ENCODE measurements around the gene CXCL14. TPM values are rescaled to one million over a fixed set of nuclear protein-coding genes. Genes with fewer than 3 reads are reported as not detected.

CXCL14 gene
- total RNA-seq, 1 experiment from 2014 or later, result not detected

- ChIA-PET RAD21 (ENCODE audit: low non-redundant PET in 1 of 2, low total read pairs in 2 of 2, uncharacterized antibody in 2 of 2, unreplicated experiment in 2 of 2) (no interaction called here), POLR2A (no interaction called here), CTCF (interaction anchor here (1.2 to 11.5 kb wide), 3 partner anchors 9 to 96 kb away, joined by 4 to 476 read pairs (median 15); no protein-coding TSS in a partner anchor)
- Histone ChIP-seq H3K9me3 (ENCODE audit: control insufficient read depth in 1 of 2, insufficient read depth in 1 of 2, low read depth in 1 of 2, low read length in 2 of 2) (no peaks in the 10 kb centered on the region), H3K79me2 (ENCODE audit: insufficient read depth, low read length) (no peaks in the 10 kb centered on the region), H3K4me2 (ENCODE audit: low read length) (no peak overlapping the region), H3K4me3 (replicated peaks in 1 of 2; ENCODE audit: low read depth in 1 of 2, low read length in 2 of 2) (no peak overlapping the region), H2AFZ (ENCODE audit: low read depth, low read length, poor library complexity, severe bottlenecking) (no peak overlapping the region), H3K9ac (ENCODE audit: low read length) (no peak overlapping the region), H3K27me3 (ENCODE audit: insufficient read depth, low read length) (no peaks in the 10 kb centered on the region), H3K27ac (ENCODE audit: low read depth, low read length) (no peak overlapping the region), H4K20me1 (ENCODE audit: insufficient read depth) (no peaks in the 10 kb centered on the region), H3K9me2 (ENCODE audit: insufficient read depth) (no peaks in the 10 kb centered on the region), H3K36me3 (ENCODE audit: control insufficient read depth in 1 of 2, insufficient read depth in 2 of 2, low read length in 2 of 2) (no peaks in the 10 kb centered on the region), H3K4me1 (ENCODE audit: control insufficient read depth in 1 of 2, insufficient read depth in 2 of 2, low read length in 2 of 2) (peaks cover 8 to 14% of the 10 kb centered on the region in 2 experiments)
- BruUV-seq (replicated peaks), result no TSS peak
- intact Hi-C loops (cut with micrococcal nuclease), result no loop called here
- ATAC-seq, result no peak
- TF ChIP-seq MAX (IDR thresholded peaks at IDR 0.05) (no peak), YY1 (IDR thresholded peaks at IDR 0.05; ENCODE audit: extremely low read depth, insufficient replicate concordance, low read depth, low read length) (no peak), EZH2phosphoT487 (IDR thresholded peaks at IDR 0.05; ENCODE audit: borderline replicate concordance) (no peak), TCF7L2 (IDR thresholded peaks at IDR 0.05; ENCODE audit: borderline replicate concordance, extremely low read depth, insufficient read depth, insufficient read length) (no peak), ATF3 (IDR thresholded peaks at IDR 0.05) (no peak), ZNF274 (IDR thresholded peaks at IDR 0.05; ENCODE audit: low read depth, low read length) (no peak), ELF1 (IDR thresholded peaks at IDR 0.05; ENCODE audit: borderline replicate concordance, low read depth) (no peak), ZFX (IDR thresholded peaks at IDR 0.05) (no peak), FOSL1 (IDR thresholded peaks at IDR 0.05; ENCODE audit: low read depth) (no peak)
- no peak for DNase-seq (ENCODE audit: low read depth, low spot score)
Measured at GRCh38 chr5:135557076-135557838, 21.5 kb downstream of the CXCL14 start.
